Measurements from ENCODE around the gene ZC3HAV1L. TPM values are rescaled to one million over a fixed set of nuclear protein-coding genes. Genes with fewer than 3 reads are reported as not detected.

Gene ZC3HAV1L
- total and polyA plus RNA-seq, 2 experiments from 2014 or later = 2.0 to 11.3 TPM

DNA sequence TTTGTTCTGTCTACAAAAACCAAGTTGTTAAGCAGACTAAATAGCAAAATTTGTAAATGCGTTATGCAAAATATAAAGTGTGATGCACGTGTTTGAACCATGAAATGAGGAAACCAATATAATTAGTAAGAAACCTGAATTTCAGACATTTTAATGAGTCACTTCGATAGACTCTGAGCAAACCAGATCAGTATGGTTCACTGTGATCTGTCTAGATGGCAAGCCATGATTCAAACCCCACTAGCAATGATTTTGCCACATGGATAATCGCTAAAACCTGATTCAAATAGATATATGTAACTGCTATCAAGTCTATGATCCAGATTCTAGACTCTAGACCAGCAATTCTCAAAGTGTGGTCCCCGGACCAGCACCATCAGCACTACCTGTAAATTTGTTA, 48.9 kb upstream of the ZC3HAV1L start:
- H3K36me3 Mint-ChIP-seq (ENCODE audit: low read depth) = peaks cover 71% of the 10 kb centered on the region
- Histone ChIP-seq H3K4me3 (no peak overlapping the region), H3K27me3 (ENCODE audit: insufficient read depth) (no peaks in the 10 kb centered on the region), H3F3A (replicated peaks; ENCODE audit: low read depth) (no peaks in the 10 kb centered on the region), H3K4me2 (no peak overlapping the region), H3K9me2 (ENCODE audit: insufficient read depth) (no peaks in the 10 kb centered on the region), H2AFZ (no peak overlapping the region), H3K79me2 (replicated peaks; ENCODE audit: insufficient read depth) (no peaks in the 10 kb centered on the region; the same call in none of the 2 replicates), H4K20me1 (replicated peaks; ENCODE audit: insufficient read depth) (peaks cover 10% of the 10 kb centered on the region), H3K4me1 (ENCODE audit: insufficient read depth) (no peaks in the 10 kb centered on the region), H3K27ac (ENCODE audit: low read depth) (no peak overlapping the region), H3K36me3 (ENCODE audit: insufficient read depth) (peaks cover 9% of the 10 kb centered on the region; the same call in 1 of the 2 replicates)
- TF ChIP-seq ZNF331 (CRISPR knock-in tag; IDR thresholded peaks at IDR 0.05; ENCODE audit: low read depth) (no peak), EZH2 (IDR thresholded peaks at IDR 0.05; ENCODE audit: low read depth, unreplicated experiment) (no peak), EZH2phosphoT487 (IDR thresholded peaks at IDR 0.05; ENCODE audit: unreplicated experiment) (no peak), POLR2AphosphoS5 (IDR thresholded peaks at IDR 0.05; ENCODE audit: low read depth) (no peak), CREB1 (CRISPR knock-in tag; IDR thresholded peaks at IDR 0.05; ENCODE audit: low read depth) (no peak)
- no peak overlapping the region for H3K27ac Mint-ChIP-seq
- DNase-seq (ENCODE audit: low spot score) (no peak), ATAC-seq (no peak)
- no peaks in the 10 kb centered on the region for H3K4me1 Mint-ChIP-seq
- H3K4me3 Mint-ChIP-seq = no peak overlapping the region
- H3K27me3 Mint-ChIP-seq (ENCODE audit: insufficient read depth, low read depth, poor library complexity) = no peaks in the 10 kb centered on the region
- no peaks in the 10 kb centered on the region for H3K9me3 Mint-ChIP-seq

DNA sequence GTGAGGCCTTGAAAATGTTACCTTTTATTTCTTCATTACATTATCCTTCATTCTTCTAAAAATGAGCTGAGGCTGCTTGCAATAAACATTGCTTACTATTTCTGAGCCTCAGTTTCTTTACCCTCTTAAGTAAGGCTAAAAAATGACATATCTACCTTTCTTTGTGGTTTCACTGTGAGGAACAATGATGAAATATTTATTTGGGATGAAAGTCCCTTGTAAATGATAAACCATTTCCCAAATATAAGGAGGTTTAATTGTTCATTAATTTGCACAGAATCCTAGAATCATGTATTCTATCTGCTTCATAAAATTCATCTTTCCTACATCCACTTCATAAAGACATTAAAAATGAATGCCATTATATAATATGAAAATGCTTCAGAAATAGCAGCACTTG, 45.7 kb upstream of the ZC3HAV1L start:
- Histone ChIP-seq H3F3A (replicated peaks; ENCODE audit: low read depth) (no peaks in the 10 kb centered on the region), H3K79me2 (replicated peaks; ENCODE audit: insufficient read depth) (no peaks in the 10 kb centered on the region), H3K4me3 (no peak overlapping the region), H3K27me3 (ENCODE audit: insufficient read depth) (no peaks in the 10 kb centered on the region), H3K4me2 (no peak overlapping the region), H2AFZ (no peak overlapping the region), H3K27ac (ENCODE audit: low read depth) (no peak overlapping the region), H3K4me1 (ENCODE audit: insufficient read depth) (no peaks in the 10 kb centered on the region), H3K9me2 (ENCODE audit: insufficient read depth) (no peaks in the 10 kb centered on the region), H3K36me3 (ENCODE audit: insufficient read depth) (no peaks in the 10 kb centered on the region), H4K20me1 (replicated peaks; ENCODE audit: insufficient read depth) (peaks cover 7% of the 10 kb centered on the region)
- no peak overlapping the region for H3K4me3 Mint-ChIP-seq
- peaks cover 70% of the 10 kb centered on the region for H3K36me3 Mint-ChIP-seq (ENCODE audit: low read depth)
- H3K9me3 Mint-ChIP-seq = no peaks in the 10 kb centered on the region
- TF ChIP-seq, protein P1, sequence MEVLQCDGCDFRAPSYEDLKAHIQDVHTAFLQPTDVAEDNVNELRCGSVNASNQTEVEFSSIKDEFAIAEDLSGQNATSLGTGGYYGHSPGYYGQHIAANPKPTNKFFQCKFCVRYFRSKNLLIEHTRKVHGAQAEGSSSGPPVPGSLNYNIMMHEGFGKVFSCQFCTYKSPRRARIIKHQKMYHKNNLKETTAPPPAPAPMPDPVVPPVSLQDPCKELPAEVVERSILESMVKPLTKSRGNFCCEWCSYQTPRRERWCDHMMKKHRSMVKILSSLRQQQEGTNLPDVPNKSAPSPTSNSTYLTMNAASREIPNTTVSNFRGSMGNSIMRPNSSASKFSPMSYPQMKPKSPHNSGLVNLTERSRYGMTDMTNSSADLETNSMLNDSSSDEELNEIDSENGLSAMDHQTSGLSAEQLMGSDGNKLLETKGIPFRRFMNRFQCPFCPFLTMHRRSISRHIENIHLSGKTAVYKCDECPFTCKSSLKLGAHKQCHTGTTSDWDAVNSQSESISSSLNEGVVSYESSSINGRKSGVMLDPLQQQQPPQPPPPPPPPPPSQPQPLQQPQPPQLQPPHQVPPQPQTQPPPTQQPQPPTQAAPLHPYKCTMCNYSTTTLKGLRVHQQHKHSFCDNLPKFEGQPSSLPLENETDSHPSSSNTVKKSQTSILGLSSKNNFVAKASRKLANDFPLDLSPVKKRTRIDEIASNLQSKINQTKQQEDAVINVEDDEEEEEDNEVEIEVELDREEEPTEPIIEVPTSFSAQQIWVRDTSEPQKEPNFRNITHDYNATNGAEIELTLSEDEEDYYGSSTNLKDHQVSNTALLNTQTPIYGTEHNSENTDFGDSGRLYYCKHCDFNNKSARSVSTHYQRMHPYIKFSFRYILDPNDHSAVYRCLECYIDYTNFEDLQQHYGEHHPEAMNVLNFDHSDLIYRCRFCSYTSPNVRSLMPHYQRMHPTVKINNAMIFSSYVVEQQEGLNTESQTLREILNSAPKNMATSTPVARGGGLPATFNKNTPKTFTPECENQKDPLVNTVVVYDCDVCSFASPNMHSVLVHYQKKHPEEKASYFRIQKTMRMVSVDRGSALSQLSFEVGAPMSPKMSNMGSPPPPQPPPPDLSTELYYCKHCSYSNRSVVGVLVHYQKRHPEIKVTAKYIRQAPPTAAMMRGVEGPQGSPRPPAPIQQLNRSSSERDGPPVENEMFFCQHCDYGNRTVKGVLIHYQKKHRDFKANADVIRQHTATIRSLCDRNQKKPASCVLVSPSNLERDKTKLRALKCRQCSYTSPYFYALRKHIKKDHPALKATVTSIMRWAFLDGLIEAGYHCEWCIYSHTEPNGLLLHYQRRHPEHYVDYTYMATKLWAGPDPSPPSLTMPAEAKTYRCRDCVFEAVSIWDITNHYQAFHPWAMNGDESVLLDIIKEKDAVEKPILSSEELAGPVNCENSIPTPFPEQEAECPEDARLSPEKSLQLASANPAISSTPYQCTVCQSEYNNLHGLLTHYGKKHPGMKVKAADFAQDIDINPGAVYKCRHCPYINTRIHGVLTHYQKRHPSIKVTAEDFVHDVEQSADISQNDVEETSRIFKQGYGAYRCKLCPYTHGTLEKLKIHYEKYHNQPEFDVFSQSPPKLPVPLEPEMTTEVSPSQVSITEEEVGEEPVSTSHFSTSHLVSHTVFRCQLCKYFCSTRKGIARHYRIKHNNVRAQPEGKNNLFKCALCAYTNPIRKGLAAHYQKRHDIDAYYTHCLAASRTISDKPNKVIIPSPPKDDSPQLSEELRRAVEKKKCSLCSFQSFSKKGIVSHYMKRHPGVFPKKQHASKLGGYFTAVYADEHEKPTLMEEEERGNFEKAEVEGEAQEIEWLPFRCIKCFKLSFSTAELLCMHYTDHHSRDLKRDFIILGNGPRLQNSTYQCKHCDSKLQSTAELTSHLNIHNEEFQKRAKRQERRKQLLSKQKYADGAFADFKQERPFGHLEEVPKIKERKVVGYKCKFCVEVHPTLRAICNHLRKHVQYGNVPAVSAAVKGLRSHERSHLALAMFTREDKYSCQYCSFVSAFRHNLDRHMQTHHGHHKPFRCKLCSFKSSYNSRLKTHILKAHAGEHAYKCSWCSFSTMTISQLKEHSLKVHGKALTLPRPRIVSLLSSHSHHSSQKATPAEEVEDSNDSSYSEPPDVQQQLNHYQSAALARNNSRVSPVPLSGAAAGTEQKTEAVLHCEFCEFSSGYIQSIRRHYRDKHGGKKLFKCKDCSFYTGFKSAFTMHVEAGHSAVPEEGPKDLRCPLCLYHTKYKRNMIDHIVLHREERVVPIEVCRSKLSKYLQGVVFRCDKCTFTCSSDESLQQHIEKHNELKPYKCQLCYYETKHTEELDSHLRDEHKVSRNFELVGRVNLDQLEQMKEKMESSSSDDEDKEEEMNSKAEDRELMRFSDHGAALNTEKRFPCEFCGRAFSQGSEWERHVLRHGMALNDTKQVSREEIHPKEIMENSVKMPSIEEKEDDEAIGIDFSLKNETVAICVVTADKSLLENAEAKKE (CRISPR knock-in tag; IDR thresholded peaks at IDR 0.05) = no peak
- TF ChIP-seq EZH2phosphoT487 (IDR thresholded peaks at IDR 0.05; ENCODE audit: unreplicated experiment) (no peak), ZNF114 (CRISPR knock-in tag; IDR thresholded peaks at IDR 0.05) (no peak), CREB1 (CRISPR knock-in tag; IDR thresholded peaks at IDR 0.05; ENCODE audit: low read depth) (no peak), ZNF331 (CRISPR knock-in tag; IDR thresholded peaks at IDR 0.05; ENCODE audit: low read depth) (no peak), JUNB (IDR thresholded peaks at IDR 0.05; ENCODE audit: unreplicated experiment) (no peak), EZH2 (IDR thresholded peaks at IDR 0.05; ENCODE audit: low read depth, unreplicated experiment) (no peak), POLR2AphosphoS5 (IDR thresholded peaks at IDR 0.05; ENCODE audit: low read depth) (no peak), NANOG (IDR thresholded peaks at IDR 0.05; ENCODE audit: borderline replicate concordance) (no peak), STAT1 (IDR thresholded peaks at IDR 0.05; ENCODE audit: unreplicated experiment) (no peak)
- TF ChIP-seq, protein P2, sequence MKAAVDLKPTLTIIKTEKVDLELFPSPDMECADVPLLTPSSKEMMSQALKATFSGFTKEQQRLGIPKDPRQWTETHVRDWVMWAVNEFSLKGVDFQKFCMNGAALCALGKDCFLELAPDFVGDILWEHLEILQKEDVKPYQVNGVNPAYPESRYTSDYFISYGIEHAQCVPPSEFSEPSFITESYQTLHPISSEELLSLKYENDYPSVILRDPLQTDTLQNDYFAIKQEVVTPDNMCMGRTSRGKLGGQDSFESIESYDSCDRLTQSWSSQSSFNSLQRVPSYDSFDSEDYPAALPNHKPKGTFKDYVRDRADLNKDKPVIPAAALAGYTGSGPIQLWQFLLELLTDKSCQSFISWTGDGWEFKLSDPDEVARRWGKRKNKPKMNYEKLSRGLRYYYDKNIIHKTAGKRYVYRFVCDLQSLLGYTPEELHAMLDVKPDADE (IDR thresholded peaks at IDR 0.05) = no peak
- TF ChIP-seq, protein P3, sequence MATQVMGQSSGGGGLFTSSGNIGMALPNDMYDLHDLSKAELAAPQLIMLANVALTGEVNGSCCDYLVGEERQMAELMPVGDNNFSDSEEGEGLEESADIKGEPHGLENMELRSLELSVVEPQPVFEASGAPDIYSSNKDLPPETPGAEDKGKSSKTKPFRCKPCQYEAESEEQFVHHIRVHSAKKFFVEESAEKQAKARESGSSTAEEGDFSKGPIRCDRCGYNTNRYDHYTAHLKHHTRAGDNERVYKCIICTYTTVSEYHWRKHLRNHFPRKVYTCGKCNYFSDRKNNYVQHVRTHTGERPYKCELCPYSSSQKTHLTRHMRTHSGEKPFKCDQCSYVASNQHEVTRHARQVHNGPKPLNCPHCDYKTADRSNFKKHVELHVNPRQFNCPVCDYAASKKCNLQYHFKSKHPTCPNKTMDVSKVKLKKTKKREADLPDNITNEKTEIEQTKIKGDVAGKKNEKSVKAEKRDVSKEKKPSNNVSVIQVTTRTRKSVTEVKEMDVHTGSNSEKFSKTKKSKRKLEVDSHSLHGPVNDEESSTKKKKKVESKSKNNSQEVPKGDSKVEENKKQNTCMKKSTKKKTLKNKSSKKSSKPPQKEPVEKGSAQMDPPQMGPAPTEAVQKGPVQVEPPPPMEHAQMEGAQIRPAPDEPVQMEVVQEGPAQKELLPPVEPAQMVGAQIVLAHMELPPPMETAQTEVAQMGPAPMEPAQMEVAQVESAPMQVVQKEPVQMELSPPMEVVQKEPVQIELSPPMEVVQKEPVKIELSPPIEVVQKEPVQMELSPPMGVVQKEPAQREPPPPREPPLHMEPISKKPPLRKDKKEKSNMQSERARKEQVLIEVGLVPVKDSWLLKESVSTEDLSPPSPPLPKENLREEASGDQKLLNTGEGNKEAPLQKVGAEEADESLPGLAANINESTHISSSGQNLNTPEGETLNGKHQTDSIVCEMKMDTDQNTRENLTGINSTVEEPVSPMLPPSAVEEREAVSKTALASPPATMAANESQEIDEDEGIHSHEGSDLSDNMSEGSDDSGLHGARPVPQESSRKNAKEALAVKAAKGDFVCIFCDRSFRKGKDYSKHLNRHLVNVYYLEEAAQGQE (IDR thresholded peaks at IDR 0.05; ENCODE audit: unreplicated experiment) = no peak
- no peak for ATAC-seq
- no peaks in the 10 kb centered on the region for H3K4me1 Mint-ChIP-seq
- no peaks in the 10 kb centered on the region for H3K27me3 Mint-ChIP-seq (ENCODE audit: insufficient read depth, low read depth, poor library complexity)
- no peak overlapping the region for H3K27ac Mint-ChIP-seq
- no peak for DNase-seq (ENCODE audit: low spot score)

All from GM23338 (cell line).